HepG2 (cell line): ENCODE data around the gene ZDHHC14. TPM values are rescaled to one million over a fixed set of nuclear protein-coding genes. Genes with fewer than 3 reads are reported as not detected.
A peak's percentile ranks its signal among the peaks of the same experiment; 100 is the strongest.

ENCODE experiments used
- ARHGAP35 ChIP-seq: sonication (generic); formaldehyde crosslinking; IDR thresholded peaks from 2 replicates; pipeline ENCODE4 v1.9.0; 2022; ENCODE audit warnings: mild to moderate bottlenecking, inconsistent platforms, moderate library complexity, missing genetic modification reagents, borderline replicate concordance
- BRD4 ChIP-seq: sonication (generic); formaldehyde crosslinking; IDR thresholded peaks from 2 replicates; pipeline ENCODE4 v1.4.0; 2020; ENCODE audit warnings: missing genetic modification reagents
- HCFC1 ChIP-seq: fragments of 150-350 bp; IDR thresholded peaks from 2 replicates; pipeline ENCODE4 v1.6.1; 2014; ENCODE audit warnings: low read depth, low read length
- JDP2 ChIP-seq: sonication (generic); formaldehyde crosslinking; IDR thresholded peaks from 2 replicates; pipeline ENCODE4 v1.8.1; 2022; ENCODE audit warnings: missing genetic modification reagents, borderline replicate concordance
- SALL1 ChIP-seq: sonication (generic); formaldehyde crosslinking; IDR thresholded peaks from 2 replicates; pipeline ENCODE4 v1.8.0; 2022; ENCODE audit warnings: mild to moderate bottlenecking, missing genetic modification reagents
- SMAD1 ChIP-seq: sonication (generic); formaldehyde crosslinking; IDR thresholded peaks from 2 replicates; pipeline ENCODE4 v1.4.0; 2020; ENCODE audit warnings: missing genetic modification reagents, low read depth, mild to moderate bottlenecking, borderline replicate concordance
- SOX13 ChIP-seq, 3 experiments: fragments of 450-650 bp in 1 of 3; sonication (generic) in 1 of 3; formaldehyde crosslinking in 1 of 3; IDR thresholded peaks in 2 of 3; conservative IDR thresholded peaks in 1 of 3; 2 replicates each; pipeline versions ENCODE4 v1.5.0 to v1.6.1; 2016 to 2020; ENCODE audit warnings: antibody characterized with exemption in 1 of 3, mild to moderate bottlenecking in 1 of 3, missing compliant biosample characterization in 1 of 3, missing genetic modification reagents in 1 of 3, moderate library complexity in 1 of 3
- SOX6 ChIP-seq, 2 experiments: fragments of 450-650 bp in 1 of 2; sonication (generic) in 1 of 2; formaldehyde crosslinking in 1 of 2; IDR thresholded peaks; 2 replicates each; pipeline versions ENCODE4 v1.4.0 to v1.6.1; 2017 to 2020; ENCODE audit warnings: antibody characterized with exemption in 1 of 2, mild to moderate bottlenecking in 1 of 2, missing genetic modification reagents in 1 of 2
- ZIK1 ChIP-seq: sonication (generic); formaldehyde crosslinking; IDR thresholded peaks from 2 replicates; pipeline ENCODE4 v1.5.0; 2020; ENCODE audit warnings: mild to moderate bottlenecking, low read depth, missing genetic modification reagents, borderline replicate concordance
- ZNF337 ChIP-seq: sonication (generic); formaldehyde crosslinking; IDR thresholded peaks from 2 replicates; pipeline ENCODE4 v1.5.1; 2020; ENCODE audit warnings: missing genetic modification reagents, low read depth, mild to moderate bottlenecking, borderline replicate concordance
- ZNF350 ChIP-seq: sonication (generic); formaldehyde crosslinking; IDR thresholded peaks from 2 replicates; pipeline ENCODE4 v1.4.0; 2020; ENCODE audit warnings: mild to moderate bottlenecking, low read depth, missing genetic modification reagents, borderline replicate concordance
- ZNF430 ChIP-seq: sonication (generic); formaldehyde crosslinking; IDR thresholded peaks from 2 replicates; pipeline ENCODE4 v1.9.0; 2021; ENCODE audit warnings: mild to moderate bottlenecking, missing genetic modification reagents
- ZNF460 ChIP-seq: sonication (generic); formaldehyde crosslinking; IDR thresholded peaks from 2 replicates; pipeline ENCODE4 v1.5.1; 2020; ENCODE audit warnings: missing genetic modification reagents, mild to moderate bottlenecking, borderline replicate concordance
- ZNF484 ChIP-seq: sonication (generic); formaldehyde crosslinking; IDR thresholded peaks from 2 replicates; pipeline ENCODE4 v1.5.1; 2020; ENCODE audit warnings: mild to moderate bottlenecking, low read depth, missing genetic modification reagents, borderline replicate concordance
- ZNF556 ChIP-seq: sonication (generic); formaldehyde crosslinking; IDR thresholded peaks from 2 replicates; pipeline ENCODE4 v1.4.0; 2020; ENCODE audit warnings: mild to moderate bottlenecking, missing genetic modification reagents, borderline replicate concordance
- ZNF672 ChIP-seq: sonication (generic); formaldehyde crosslinking; IDR thresholded peaks from 2 replicates; pipeline ENCODE4 v1.8.1; 2022; ENCODE audit warnings: missing genetic modification reagents
- ZNF674 ChIP-seq: sonication (generic); formaldehyde crosslinking; IDR thresholded peaks from 2 replicates; pipeline ENCODE4 v1.5.0; 2020; ENCODE audit warnings: low read depth, mild to moderate bottlenecking, missing genetic modification reagents
- ZSCAN22 ChIP-seq: sonication (generic); formaldehyde crosslinking; IDR thresholded peaks from 2 replicates; pipeline ENCODE4 v1.4.0; 2020; ENCODE audit warnings: mild to moderate bottlenecking, missing genetic modification reagents
- polyA plus RNA-seq, 8 experiments: library from polyadenylated mRNA; depleted of rRNA in 3 of 8; stranded (reverse) in 7 of 8; unstranded in 1 of 8; fragments of >200 nt; fragmentation: Illumina TruSeq in 4 of 8; extraction: Trizol in 4 of 8; gene quantifications; 2 replicates each; pipeline versions ENCODE4 v1.2.1 to v1.2.3, GENCODE V29; 2011 to 2016; ENCODE audit warnings: low read depth in 4 of 8, missing spikeins in 1 of 8, mixed read lengths in 1 of 8; ENCODE audit not compliant: insufficient read depth in 1 of 8
- total RNA-seq, 5 experiments: library from RNA; depleted of rRNA; stranded (reverse); fragments of >200 nt; fragmentation: Illumina TruSeq; extraction: Trizol; gene quantifications; 2 replicates each; pipeline ENCODE4 v1.2.3, GENCODE V29; 2016; ENCODE audit warnings: low read depth in 1 of 5
- TF ChIP-seq, protein P1 (sequence below): sonication (generic); formaldehyde crosslinking; IDR thresholded peaks from 2 replicates; pipeline ENCODE4 v1.8.1; 2023; ENCODE audit warnings: mild to moderate bottlenecking, moderate library complexity, missing genetic modification reagents
- TF ChIP-seq, protein P2 (sequence below): sonication (generic); formaldehyde crosslinking; IDR thresholded peaks from 2 replicates; pipeline ENCODE4 v1.5.1; 2020; ENCODE audit warnings: mild to moderate bottlenecking, moderate library complexity, missing genetic modification reagents
- TF ChIP-seq, protein P3 (sequence below), 2 experiments: sonication (generic) in 1 of 2; formaldehyde crosslinking in 1 of 2; IDR thresholded peaks; 2 replicates each; pipeline versions ENCODE4 v1.6.1 to v1.9.0; 2014 to 2022; ENCODE audit warnings: antibody characterized with exemption in 1 of 2, borderline replicate concordance in 1 of 2, inconsistent platforms in 1 of 2, low read depth in 1 of 2, missing genetic modification reagents in 1 of 2

The ZDHHC14 gene
- total and polyA plus RNA-seq, 2 of the 13 experiments (the other 11 are each of a cell fraction or from before 2014, with no cell fraction given): 3.7 to 9.5 TPM

DNA sequence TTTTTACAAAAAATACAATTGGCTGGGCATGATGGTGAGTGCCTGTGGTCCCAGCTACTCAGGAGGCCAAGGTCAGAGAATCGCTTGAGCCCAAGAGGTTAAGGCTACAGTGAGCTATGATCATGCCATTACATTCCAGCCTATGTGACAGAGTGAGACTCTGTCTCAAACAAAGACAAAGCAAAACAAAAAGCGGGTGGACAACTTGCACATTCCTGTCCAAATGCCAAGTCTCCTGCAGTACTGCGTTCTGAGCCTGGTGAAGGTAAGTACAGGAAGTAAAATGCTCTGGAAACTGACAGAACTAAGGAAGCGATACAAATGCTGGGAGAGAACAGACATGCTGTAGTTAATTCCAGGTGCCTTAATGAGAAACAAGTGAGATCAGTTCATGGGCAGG, 37.3 kb upstream of the ZDHHC14 start (continued):
- no peak for TF ChIP-seq ZNF672 (CRISPR knock-in tag)
- TF ChIP-seq SALL1 (CRISPR knock-in tag): 0 out of 2 replicates have a peak, but pooled peaks have one; percentile 18
- no peak for TF ChIP-seq JDP2 (CRISPR knock-in tag)
- no peak for TF ChIP-seq SOX13 (IDR thresholded peaks at IDR 0.05)
- TF ChIP-seq SOX13 (CRISPR knock-in tag; conservative IDR thresholded peaks at IDR 0.05 in 1 of 2, IDR thresholded peaks at IDR 0.05 in 1 of 2): peak in 1 of 2 experiments; percentile 46; a peak in 1 of 4 replicates
- TF ChIP-seq, protein P1, sequence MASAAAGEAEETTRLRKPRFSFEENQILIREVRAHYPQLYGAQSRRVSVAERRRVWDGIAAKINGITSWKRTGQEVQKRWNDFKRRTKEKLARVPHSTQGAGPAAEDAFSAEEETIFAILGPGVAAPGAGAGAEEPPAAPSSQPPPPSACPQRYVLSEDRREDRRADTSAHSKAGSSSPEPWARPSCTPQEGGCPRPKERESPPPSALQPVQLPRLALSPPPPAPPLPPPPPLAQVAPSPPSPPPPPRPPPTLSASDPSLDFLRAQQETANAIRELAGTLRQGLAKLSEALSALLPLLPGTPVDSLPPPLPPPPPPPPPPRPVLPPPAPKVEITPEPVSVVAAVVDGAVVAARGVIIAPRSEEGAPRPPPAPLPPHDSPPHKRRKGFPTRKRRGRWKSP (CRISPR knock-in tag): no peak
- TF ChIP-seq, protein P2, sequence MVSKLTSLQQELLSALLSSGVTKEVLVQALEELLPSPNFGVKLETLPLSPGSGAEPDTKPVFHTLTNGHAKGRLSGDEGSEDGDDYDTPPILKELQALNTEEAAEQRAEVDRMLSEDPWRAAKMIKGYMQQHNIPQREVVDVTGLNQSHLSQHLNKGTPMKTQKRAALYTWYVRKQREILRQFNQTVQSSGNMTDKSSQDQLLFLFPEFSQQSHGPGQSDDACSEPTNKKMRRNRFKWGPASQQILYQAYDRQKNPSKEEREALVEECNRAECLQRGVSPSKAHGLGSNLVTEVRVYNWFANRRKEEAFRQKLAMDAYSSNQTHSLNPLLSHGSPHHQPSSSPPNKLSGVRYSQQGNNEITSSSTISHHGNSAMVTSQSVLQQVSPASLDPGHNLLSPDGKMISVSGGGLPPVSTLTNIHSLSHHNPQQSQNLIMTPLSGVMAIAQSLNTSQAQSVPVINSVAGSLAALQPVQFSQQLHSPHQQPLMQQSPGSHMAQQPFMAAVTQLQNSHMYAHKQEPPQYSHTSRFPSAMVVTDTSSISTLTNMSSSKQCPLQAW (CRISPR knock-in tag): no peak
- TF ChIP-seq ZNF460: no peak
- no peak for TF ChIP-seq ZNF484 (CRISPR knock-in tag)
- no peak for TF ChIP-seq ARHGAP35 (CRISPR knock-in tag)
- no peak for TF ChIP-seq SMAD1
- TF ChIP-seq ZNF556: no peak
- no peak for TF ChIP-seq ZNF350 (CRISPR knock-in tag)
- TF ChIP-seq, protein P3, sequence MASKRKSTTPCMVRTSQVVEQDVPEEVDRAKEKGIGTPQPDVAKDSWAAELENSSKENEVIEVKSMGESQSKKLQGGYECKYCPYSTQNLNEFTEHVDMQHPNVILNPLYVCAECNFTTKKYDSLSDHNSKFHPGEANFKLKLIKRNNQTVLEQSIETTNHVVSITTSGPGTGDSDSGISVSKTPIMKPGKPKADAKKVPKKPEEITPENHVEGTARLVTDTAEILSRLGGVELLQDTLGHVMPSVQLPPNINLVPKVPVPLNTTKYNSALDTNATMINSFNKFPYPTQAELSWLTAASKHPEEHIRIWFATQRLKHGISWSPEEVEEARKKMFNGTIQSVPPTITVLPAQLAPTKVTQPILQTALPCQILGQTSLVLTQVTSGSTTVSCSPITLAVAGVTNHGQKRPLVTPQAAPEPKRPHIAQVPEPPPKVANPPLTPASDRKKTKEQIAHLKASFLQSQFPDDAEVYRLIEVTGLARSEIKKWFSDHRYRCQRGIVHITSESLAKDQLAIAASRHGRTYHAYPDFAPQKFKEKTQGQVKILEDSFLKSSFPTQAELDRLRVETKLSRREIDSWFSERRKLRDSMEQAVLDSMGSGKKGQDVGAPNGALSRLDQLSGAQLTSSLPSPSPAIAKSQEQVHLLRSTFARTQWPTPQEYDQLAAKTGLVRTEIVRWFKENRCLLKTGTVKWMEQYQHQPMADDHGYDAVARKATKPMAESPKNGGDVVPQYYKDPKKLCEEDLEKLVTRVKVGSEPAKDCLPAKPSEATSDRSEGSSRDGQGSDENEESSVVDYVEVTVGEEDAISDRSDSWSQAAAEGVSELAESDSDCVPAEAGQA (IDR thresholded peaks at IDR 0.05; ENCODE audit: low read depth): no peak
- TF ChIP-seq, protein P3 (CRISPR knock-in tag; IDR thresholded peaks at IDR 0.05; ENCODE audit: borderline replicate concordance): no peak
- no peak for TF ChIP-seq SOX6 (IDR thresholded peaks at IDR 0.05)
- peak; percentile 74 for TF ChIP-seq SOX6 (CRISPR knock-in tag; IDR thresholded peaks at IDR 0.05)
- TF ChIP-seq ZSCAN22 (CRISPR knock-in tag): no peak
- no peak for TF ChIP-seq ZNF674 (CRISPR knock-in tag)
- no peak for TF ChIP-seq ZIK1
- no peak for TF ChIP-seq HCFC1
- no peak for TF ChIP-seq BRD4 (CRISPR knock-in tag)
- TF ChIP-seq ZNF430 (CRISPR knock-in tag): no peak
- no peak for TF ChIP-seq ZNF337 (CRISPR knock-in tag)
